HEK293T (cell line): ENCODE data around the gene RGPD5.
"Not testable (repeated sequence)": the region's sequence is repeated elsewhere in the genome, so short reads cannot be mapped to it uniquely, and the experiment has no call there.

Experiments
- BHLHE40 ChIP-seq: fragments of 450-650 bp; IDR thresholded peaks from 2 replicates; pipeline ENCODE4 v1.6.1; 2016; ENCODE audit warnings: mild to moderate bottlenecking, moderate library complexity, borderline replicate concordance
- CTBP1 ChIP-seq: fragments of 450-650 bp; IDR thresholded peaks from 2 replicates; pipeline ENCODE4 v1.6.1; 2016; ENCODE audit warnings: borderline replicate concordance
- FOXA1 ChIP-seq: fragments of 450-650 bp; IDR thresholded peaks from 2 replicates; pipeline ENCODE4 v1.6.1; 2016; ENCODE audit warnings: mild to moderate bottlenecking
- FOXK2 ChIP-seq: fragments of 450-650 bp; IDR thresholded peaks from 2 replicates; pipeline ENCODE4 v1.6.1; 2016; ENCODE audit warnings: mild to moderate bottlenecking
- FOXM1 ChIP-seq: fragments of 450-650 bp; IDR thresholded peaks from 2 replicates; pipeline ENCODE4 v1.6.1; 2017; ENCODE audit warnings: mild to moderate bottlenecking, borderline replicate concordance
- L3MBTL2 ChIP-seq: fragments of 450-650 bp; conservative IDR thresholded peaks from 2 replicates; pipeline ENCODE4 v1.6.1; 2016; ENCODE audit warnings: mild to moderate bottlenecking
- SP1 ChIP-seq: fragments of 450-650 bp; IDR thresholded peaks from 2 replicates; pipeline ENCODE4 v1.6.1; 2017
- TARDBP ChIP-seq: fragments of 450-650 bp; IDR thresholded peaks from 2 replicates; pipeline ENCODE4 v1.6.1; 2016
- TF ChIP-seq, protein P1 (sequence below): fragments of 450-650 bp; IDR thresholded peaks from 2 replicates; pipeline ENCODE4 v1.6.1; 2016

DNA sequence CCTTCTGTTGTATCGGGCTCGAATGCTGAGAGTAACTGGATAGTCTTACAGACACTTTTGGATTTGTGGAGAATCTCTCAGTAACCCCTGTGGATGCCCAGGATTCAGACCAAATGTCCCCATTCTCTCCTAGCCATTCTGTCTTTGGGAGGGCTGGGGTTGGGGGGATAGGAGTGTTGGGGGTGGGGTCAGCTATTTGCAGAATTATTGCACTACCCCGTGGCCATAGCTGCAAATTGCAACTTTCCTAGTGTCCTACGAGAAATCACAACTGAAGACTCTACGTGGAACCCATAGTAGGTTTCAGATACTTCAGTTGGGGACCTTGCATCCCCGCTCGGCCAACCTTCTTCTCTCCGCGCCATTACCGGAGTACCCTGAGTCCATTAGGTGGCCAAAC lies 25.2 kb upstream of the RGPD5 start:
- TF ChIP-seq FOXA1, SP1, FOXK2, CTBP1, TARDBP, FOXM1, L3MBTL2, BHLHE40: not testable (repeated sequence)
- TF ChIP-seq, protein P1, sequence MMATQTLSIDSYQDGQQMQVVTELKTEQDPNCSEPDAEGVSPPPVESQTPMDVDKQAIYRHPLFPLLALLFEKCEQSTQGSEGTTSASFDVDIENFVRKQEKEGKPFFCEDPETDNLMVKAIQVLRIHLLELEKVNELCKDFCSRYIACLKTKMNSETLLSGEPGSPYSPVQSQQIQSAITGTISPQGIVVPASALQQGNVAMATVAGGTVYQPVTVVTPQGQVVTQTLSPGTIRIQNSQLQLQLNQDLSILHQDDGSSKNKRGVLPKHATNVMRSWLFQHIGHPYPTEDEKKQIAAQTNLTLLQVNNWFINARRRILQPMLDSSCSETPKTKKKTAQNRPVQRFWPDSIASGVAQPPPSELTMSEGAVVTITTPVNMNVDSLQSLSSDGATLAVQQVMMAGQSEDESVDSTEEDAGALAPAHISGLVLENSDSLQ, result not testable (repeated sequence)
